HepG2 (cell line): ENCODE data around the gene AGAP3.

Experiments
- ARHGAP35 ChIP-seq: sonication (generic); formaldehyde crosslinking; IDR thresholded peaks from 2 replicates; pipeline ENCODE4 v1.9.0; 2022; ENCODE audit warnings: mild to moderate bottlenecking, inconsistent platforms, moderate library complexity, missing genetic modification reagents, borderline replicate concordance
- EZH2 ChIP-seq: conservative IDR thresholded peaks from 2 replicates; pipeline ENCODE4 v1.6.1; 2012; ENCODE audit warnings: mild to moderate bottlenecking, low read depth, low read length, moderate library complexity
- HDAC2 ChIP-seq: sonication (generic); formaldehyde crosslinking; IDR thresholded peaks from 2 replicates; pipeline ENCODE4 v1.4.0; 2020; ENCODE audit warnings: missing genetic modification reagents
- PHF20 ChIP-seq: sonication (generic); formaldehyde crosslinking; IDR thresholded peaks from 2 replicates; pipeline ENCODE4 v1.5.0; 2020; ENCODE audit warnings: mild to moderate bottlenecking, missing genetic modification reagents
- RFX5 ChIP-seq: IDR thresholded peaks from 2 replicates; pipeline ENCODE4 v1.6.1; 2011; ENCODE audit warnings: low read depth, low read length, improper control_type of control experiment
- SP4 ChIP-seq: sonication (generic); formaldehyde crosslinking; IDR thresholded peaks from 2 replicates; pipeline ENCODE4 v1.8.1; 2023; ENCODE audit warnings: mild to moderate bottlenecking, missing genetic modification reagents
- TBL1XR1 ChIP-seq: fragments of 150-350 bp; IDR thresholded peaks from 2 replicates; pipeline ENCODE4 v1.6.1; 2014; ENCODE audit warnings: borderline replicate concordance, low read length; ENCODE audit not compliant: partially characterized antibody
- TEAD3 ChIP-seq: optimal IDR thresholded peaks from 2 replicates; pipeline ENCODE3; 2016; ENCODE audit warnings: borderline replicate concordance
- ZNF121 ChIP-seq: sonication (generic); formaldehyde crosslinking; IDR thresholded peaks from 2 replicates; pipeline ENCODE4 v1.5.0; 2020; ENCODE audit warnings: mild to moderate bottlenecking, missing genetic modification reagents
- ZNF225 ChIP-seq: sonication (generic); formaldehyde crosslinking; IDR thresholded peaks from 2 replicates; pipeline ENCODE4 v1.4.0; 2020; ENCODE audit warnings: mild to moderate bottlenecking, missing genetic modification reagents
- ZNF24 ChIP-seq: fragments of 450-650 bp; IDR thresholded peaks from 2 replicates; pipeline ENCODE4 v1.6.1; 2017; ENCODE audit warnings: antibody characterized with exemption, mild to moderate bottlenecking
- TF ChIP-seq, protein P1 (sequence below): sonication (generic); formaldehyde crosslinking; IDR thresholded peaks from 2 replicates; pipeline ENCODE4 v1.4.0; 2020; ENCODE audit warnings: missing genetic modification reagents
- TF ChIP-seq, protein P2 (sequence below): sonication (generic); formaldehyde crosslinking; IDR thresholded peaks from 2 replicates; pipeline ENCODE4 v1.5.0; 2020; ENCODE audit warnings: mild to moderate bottlenecking, missing genetic modification reagents, moderate library complexity

DNA sequence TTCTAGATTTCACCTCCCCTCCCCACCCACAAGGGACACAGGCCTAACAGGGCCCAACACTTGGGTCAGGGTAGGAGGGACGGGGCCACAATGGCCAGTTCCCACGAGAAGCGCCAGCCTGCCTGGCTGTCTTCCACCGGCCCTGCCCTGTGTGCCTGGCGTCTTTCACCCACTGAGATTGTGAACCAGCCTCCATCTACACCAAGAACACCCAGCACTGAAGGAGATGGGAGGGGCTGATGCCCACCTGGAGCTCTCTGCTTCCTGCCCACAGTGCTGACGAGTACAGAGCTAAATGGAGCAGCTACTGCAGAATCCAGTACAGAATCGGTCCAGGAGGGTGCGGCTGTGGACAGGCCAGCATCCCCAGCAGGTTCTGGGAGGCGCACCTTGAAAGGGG, 40.3 kb upstream of the AGAP3 start:
- TF ChIP-seq ZNF225 (CRISPR knock-in tag) = no peak
- TF ChIP-seq, protein P1, sequence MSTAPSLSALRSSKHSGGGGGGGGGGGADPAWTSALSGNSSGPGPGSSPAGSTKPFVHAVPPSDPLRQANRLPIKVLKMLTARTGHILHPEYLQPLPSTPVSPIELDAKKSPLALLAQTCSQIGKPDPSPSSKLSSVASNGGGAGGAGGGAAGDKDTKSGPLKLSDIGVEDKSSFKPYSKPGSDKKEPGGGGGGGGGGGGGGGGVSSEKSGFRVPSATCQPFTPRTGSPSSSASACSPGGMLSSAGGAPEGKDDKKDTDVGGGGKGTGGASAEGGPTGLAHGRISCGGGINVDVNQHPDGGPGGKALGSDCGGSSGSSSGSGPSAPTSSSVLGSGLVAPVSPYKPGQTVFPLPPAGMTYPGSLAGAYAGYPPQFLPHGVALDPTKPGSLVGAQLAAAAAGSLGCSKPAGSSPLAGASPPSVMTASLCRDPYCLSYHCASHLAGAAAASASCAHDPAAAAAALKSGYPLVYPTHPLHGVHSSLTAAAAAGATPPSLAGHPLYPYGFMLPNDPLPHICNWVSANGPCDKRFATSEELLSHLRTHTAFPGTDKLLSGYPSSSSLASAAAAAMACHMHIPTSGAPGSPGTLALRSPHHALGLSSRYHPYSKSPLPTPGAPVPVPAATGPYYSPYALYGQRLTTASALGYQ (CRISPR knock-in tag) = no peak
- no peak for TF ChIP-seq RFX5
- TF ChIP-seq TEAD3 (CRISPR knock-in tag) = no peak
- TF ChIP-seq HDAC2 (CRISPR knock-in tag) = no peak
- TF ChIP-seq ZNF121 (CRISPR knock-in tag) = no peak
- TF ChIP-seq PHF20 (CRISPR knock-in tag) = no peak
- no peak for TF ChIP-seq ZNF24
- no peak for TF ChIP-seq SP4
- TF ChIP-seq, protein P2, sequence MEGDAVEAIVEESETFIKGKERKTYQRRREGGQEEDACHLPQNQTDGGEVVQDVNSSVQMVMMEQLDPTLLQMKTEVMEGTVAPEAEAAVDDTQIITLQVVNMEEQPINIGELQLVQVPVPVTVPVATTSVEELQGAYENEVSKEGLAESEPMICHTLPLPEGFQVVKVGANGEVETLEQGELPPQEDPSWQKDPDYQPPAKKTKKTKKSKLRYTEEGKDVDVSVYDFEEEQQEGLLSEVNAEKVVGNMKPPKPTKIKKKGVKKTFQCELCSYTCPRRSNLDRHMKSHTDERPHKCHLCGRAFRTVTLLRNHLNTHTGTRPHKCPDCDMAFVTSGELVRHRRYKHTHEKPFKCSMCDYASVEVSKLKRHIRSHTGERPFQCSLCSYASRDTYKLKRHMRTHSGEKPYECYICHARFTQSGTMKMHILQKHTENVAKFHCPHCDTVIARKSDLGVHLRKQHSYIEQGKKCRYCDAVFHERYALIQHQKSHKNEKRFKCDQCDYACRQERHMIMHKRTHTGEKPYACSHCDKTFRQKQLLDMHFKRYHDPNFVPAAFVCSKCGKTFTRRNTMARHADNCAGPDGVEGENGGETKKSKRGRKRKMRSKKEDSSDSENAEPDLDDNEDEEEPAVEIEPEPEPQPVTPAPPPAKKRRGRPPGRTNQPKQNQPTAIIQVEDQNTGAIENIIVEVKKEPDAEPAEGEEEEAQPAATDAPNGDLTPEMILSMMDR (CRISPR knock-in tag) = no peak
- no peak for TF ChIP-seq TBL1XR1
- TF ChIP-seq ARHGAP35 = no peak
- no peak for TF ChIP-seq EZH2
